DLD1 (cell line): ENCODE data around the gene CDK17.
"Not testable (repeated sequence)": the region's sequence is repeated elsewhere in the genome, so short reads cannot be mapped to it uniquely, and the experiment has no call there.

Experiments used
- in situ Hi-C: cut with HindIII; loops from 2 replicates; pipeline ENCODE4 v1.10.0; 2017; ENCODE audit warnings: low sequenced_read_pairs

The CDK17 gene

GRCh38 chr12:96395236-96395635, 5.0 kb downstream of the CDK17 start:
- in situ Hi-C loops: no loop called here

- in situ Hi-C loops: not testable (repeated sequence)
Measured at GRCh38 chr12:96393229-96393628, 7.0 kb downstream of the CDK17 start.

GRCh38 chr12:96392397-96392796, 7.8 kb downstream of the CDK17 start:
- in situ Hi-C loops: no loop called here

- in situ Hi-C loops: no loop called here
Measured at GRCh38 chr12:96387981-96388380, 12.3 kb downstream of the CDK17 start.

GRCh38 chr12:96386794-96387193, 13.4 kb downstream of the CDK17 start:
- in situ Hi-C loops: no loop called here

GRCh38 chr12:96383991-96384390, 16.2 kb downstream of the CDK17 start:
- in situ Hi-C loops: no loop called here

GRCh38 chr12:96383371-96383770, 16.9 kb downstream of the CDK17 start:
- in situ Hi-C loops: no loop called here

- in situ Hi-C loops: not testable (repeated sequence)
Measured at GRCh38 chr12:96379743-96380142, 20.5 kb downstream of the CDK17 start.

GRCh38 chr12:96378319-96378718, 21.9 kb downstream of the CDK17 start:
- in situ Hi-C loops: no loop called here

- in situ Hi-C loops: no loop called here
Measured at GRCh38 chr12:96376865-96377264, 23.4 kb downstream of the CDK17 start.

GRCh38 chr12:96375841-96376604, 24.2 kb downstream of the CDK17 start:
- in situ Hi-C loops: no loop called here

GRCh38 chr12:96375170-96375569, 25.1 kb downstream of the CDK17 start:
- in situ Hi-C loops: no loop called here

- in situ Hi-C loops: no loop called here
Measured at GRCh38 chr12:96371790-96372699, 28.2 kb downstream of the CDK17 start.

GRCh38 chr12:96371138-96371789, 29.0 kb downstream of the CDK17 start:
- in situ Hi-C loops: no loop called here

GRCh38 chr12:96368687-96369086, 31.6 kb downstream of the CDK17 start:
- in situ Hi-C loops: no loop called here

GRCh38 chr12:96368233-96368632, 32.0 kb downstream of the CDK17 start:
- in situ Hi-C loops: no loop called here

GRCh38 chr12:96366381-96366654, 33.9 kb downstream of the CDK17 start:
- in situ Hi-C loops: no loop called here

GRCh38 chr12:96365604-96366380, 34.4 kb downstream of the CDK17 start:
- in situ Hi-C loops: no loop called here

- in situ Hi-C loops: no loop called here
Measured at GRCh38 chr12:96364092-96364700, 36.0 kb downstream of the CDK17 start.

- in situ Hi-C loops: no loop called here
Measured at GRCh38 chr12:96361074-96361473, 39.2 kb downstream of the CDK17 start.

GRCh38 chr12:96360550-96360949, 39.7 kb downstream of the CDK17 start:
- in situ Hi-C loops: no loop called here
